Measurements from ENCODE around the gene SAMD9L. TPM values are rescaled to one million over a fixed set of nuclear protein-coding genes. Genes with fewer than 3 reads are reported as not detected.

SAMD9L gene
- total RNA-seq, 1 donor from 2014 or later = 28.4 TPM

- intact Hi-C loops (cut with DNase I) = no loop called here
- DNase-seq (ENCODE audit: low spot score) (no peak), ATAC-seq (no peak)
Measured at GRCh38 chr7:93092757-93093370, 55.3 kb downstream of the SAMD9L start.

Other genes starting within 250 kb of the SAMD9L start
- 10.2 TPM for gene SAMD9, start 30.4 kb downstream of the SAMD9L start, total RNA-seq
- 0.49 TPM for gene HEPACAM2, start 78.1 kb upstream of the SAMD9L start, total RNA-seq
- 41.6 TPM for gene VPS50, start 84.0 kb upstream of the SAMD9L start, total RNA-seq

All from sciatic nerve (tissue), 2 donors.